ENCODE measurements around the gene C1orf115. TPM values are rescaled to one million over a fixed set of nuclear protein-coding genes. Genes with fewer than 3 reads are reported as not detected.

Gene C1orf115, protein sequence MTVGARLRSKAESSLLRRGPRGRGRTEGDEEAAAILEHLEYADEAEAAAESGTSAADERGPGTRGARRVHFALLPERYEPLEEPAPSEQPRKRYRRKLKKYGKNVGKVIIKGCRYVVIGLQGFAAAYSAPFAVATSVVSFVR
- total RNA-seq = 10 to 100 TPM in 3 of 4 donors, 1 to 10 TPM in 1; 7.1 to 28.0 (median 12.9) TPM

- DNase-seq = peak; percentile 47 to 68
- no peaks in the 10 kb centered on the region for H3K9me3 ChIP-seq
- peaks cover 0 to 9% of the 10 kb centered on the region in 2 donors for H3K27me3 ChIP-seq
- H3K4me3 ChIP-seq = peak within 1 kb of the TSS; percentile 25 to 52
- peaks cover 0 to 10% of the 10 kb centered on the region in 2 donors for H3K4me1 ChIP-seq
- no peaks in the 10 kb centered on the region for H3K36me3 ChIP-seq
- TF ChIP-seq CTCF (IDR thresholded peaks at IDR 0.05) (peak; percentile 59 to 88 (median 73)), POLR2A (IDR thresholded peaks at IDR 0.05) (peak; percentile 42 to 45)
- intact Hi-C loops (cut with DNase I; ENCODE audit: low total_unique reads) = no loop called here
- peak within 1 kb of the TSS; percentile 49 to 56 for H3K27ac ChIP-seq
Observed at GRCh38 chr1:220690140-220691052, at the start of gene C1orf115. C1orf115 (plus strand) TSS chr1:220690363; CDS start chr1:220690403, 40 bp downstream.

- TF ChIP-seq POLR2A (IDR thresholded peaks at IDR 0.05) (no peak), CTCF (IDR thresholded peaks at IDR 0.05) (no peak)
- Histone ChIP-seq H3K9me3 (no peaks in the 10 kb centered on the region), H3K4me1 (no peaks in the 10 kb centered on the region), H3K27me3 (no peaks in the 10 kb centered on the region), H3K27ac (no peak overlapping the region), H3K36me3 (no peaks in the 10 kb centered on the region), H3K4me3 (no peak overlapping the region)
- DNase-seq = no peak
- intact Hi-C loops (cut with DNase I; ENCODE audit: low total_unique reads) = no loop called here
Observed at GRCh38 chr1:220642285-220642684, 47.9 kb upstream of the C1orf115 start.

GRCh38 chr1:220652995-220653394 is 37.2 kb upstream of the C1orf115 start:
- Histone ChIP-seq H3K9me3 (no peaks in the 10 kb centered on the region), H3K36me3 (no peaks in the 10 kb centered on the region), H3K4me3 (no peak overlapping the region), H3K27ac (no peak overlapping the region), H3K27me3 (no peaks in the 10 kb centered on the region), H3K4me1 (no peaks in the 10 kb centered on the region)
- no peak for TF ChIP-seq POLR2A (IDR thresholded peaks at IDR 0.05)
- no peak for TF ChIP-seq CTCF (IDR thresholded peaks at IDR 0.05)
- no peak for DNase-seq
- intact Hi-C loops (cut with DNase I; ENCODE audit: low total_unique reads) = no loop called here

DNA sequence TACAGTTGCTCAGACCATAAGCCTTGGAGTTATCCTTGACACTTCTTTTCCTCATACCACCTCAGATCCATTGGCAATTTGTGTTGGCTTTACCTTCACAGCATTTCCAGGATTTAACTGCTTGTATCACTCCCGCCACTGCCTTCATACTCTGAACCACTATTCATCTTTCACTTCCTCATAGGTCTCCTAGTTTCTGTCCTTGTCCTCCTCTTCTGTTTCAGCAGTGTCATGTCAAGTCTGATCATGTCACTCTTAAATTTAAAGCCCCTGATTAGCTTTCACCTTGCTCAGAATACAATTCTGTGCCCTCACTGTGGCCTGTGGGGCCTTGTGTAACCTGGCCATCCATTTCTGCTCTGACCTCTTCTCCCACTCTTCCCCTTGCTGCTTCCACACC is 34.7 kb upstream of the C1orf115 start:
- DNase-seq = no peak
- Histone ChIP-seq H3K9me3 (no peaks in the 10 kb centered on the region), H3K27ac (no peak overlapping the region), H3K27me3 (no peaks in the 10 kb centered on the region), H3K36me3 (no peaks in the 10 kb centered on the region), H3K4me3 (no peak overlapping the region), H3K4me1 (no peaks in the 10 kb centered on the region)
- intact Hi-C loops (cut with DNase I; ENCODE audit: low total_unique reads) = no loop called here
- TF ChIP-seq CTCF (IDR thresholded peaks at IDR 0.05) (no peak), POLR2A (IDR thresholded peaks at IDR 0.05) (no peak)
